Stomach (tissue), 9 donors: ENCODE measurements around the gene TRIP4. TPM values are rescaled to one million over a fixed set of nuclear protein-coding genes. Genes with fewer than 3 reads are reported as not detected.

Experiments
- DNase-seq, 2 donors: peaks; one replicate each; pipeline versions ENCODE4 v3.0.0 to v3.0.0-alpha.2; 2013 to 2019
- H3K27ac ChIP-seq, 5 donors: fragments of 200-600 bp in 4 of 5; sonication (generic) in 4 of 5; one replicate each; pipeline ENCODE4 v1.5.1; 2013 to 2019; ENCODE audit warnings: mild to moderate bottlenecking in 1 of 5, moderate library complexity in 1 of 5
- H3K27me3 ChIP-seq, 3 donors: fragments of 200-600 bp; sonication (generic); one replicate each; pipeline ENCODE4 v1.5.1; 2017 to 2019; ENCODE audit warnings: mixed run types in 1 of 3
- H3K36me3 ChIP-seq, 4 donors: fragments of 200-600 bp; sonication (generic); 1 replicate in 3 of 4; 2 replicates in 1 of 4; pipeline ENCODE4 v1.5.1; 2016 to 2019
- H3K4me1 ChIP-seq, 4 donors: fragments of 200-600 bp; sonication (generic); one replicate each; pipeline ENCODE4 v1.5.1; 2016 to 2019
- H3K4me3 ChIP-seq, 4 donors: fragments of 200-600 bp; sonication (generic) in 3 of 4; one replicate each; pipeline ENCODE4 v1.5.1; 2016 to 2019; ENCODE audit warnings: mild to moderate bottlenecking in 1 of 4
- H3K9me3 ChIP-seq, 4 donors: fragments of 200-600 bp; sonication (generic); one replicate each; pipeline ENCODE4 v1.5.1; 2016 to 2019
- CTCF ChIP-seq, 7 experiments: fragments of 450-650 bp in 4 of 7; fragments of 200-600 bp in 3 of 7; sonication (generic) in 3 of 7; IDR thresholded peaks; one replicate each; pipeline ENCODE4 v1.5.1; 2016 to 2019; ENCODE audit warnings: antibody characterized with exemption in 7 of 7, control low read depth in 2 of 7, mild to moderate bottlenecking in 1 of 7
- EP300 ChIP-seq: sonication (generic); formaldehyde crosslinking; IDR thresholded peaks from one replicate; pipeline ENCODE4 v1.6.1; 2017; ENCODE audit warnings: antibody characterized with exemption
- POLR2A ChIP-seq, 4 donors: fragments of 450-650 bp; IDR thresholded peaks; one replicate each; pipeline ENCODE4 v1.6.1; 2016; ENCODE audit warnings: antibody characterized with exemption in 4 of 4, control low read depth in 2 of 4, mild to moderate bottlenecking in 1 of 4, moderate library complexity in 1 of 4
- POLR2AphosphoS5 ChIP-seq, 3 donors: sonication (generic); formaldehyde crosslinking; IDR thresholded peaks; one replicate each; pipeline ENCODE4 v1.6.1; 2016; ENCODE audit warnings: antibody characterized with exemption in 3 of 3
- WGBS, 5 donors: extraction: QIAGEN DNeasy Blood & Tissue Kit in 3 of 5; methylation state at CpG; one replicate each; pipeline versions ENCODE4 v1.1.5 to v1.1.7; 2013 to 2018; 5-methylcytosine and 5-hydroxymethylcytosine counted together
- intact Hi-C: fragments of 100-400 bp; cut with DNase I; formaldehyde crosslinking; loops from one replicate; pipeline ENCODE4 v1.15.1; 2023; ENCODE audit warnings: low total_unique reads
- polyA plus RNA-seq, 3 donors: library from polyadenylated mRNA; stranded (reverse); fragments of 200-250 nt; gene quantifications; one replicate each; pipeline ENCODE4 v1.2.3, GENCODE V29; 2013
- total RNA-seq, 5 donors: library from RNA; depleted of rRNA; stranded (reverse); fragments of >200 nt; gene quantifications; one replicate each; pipeline versions ENCODE4 v1.1.0 to v1.2.3, GENCODE V29; 2014 to 2016
- donor health status: healthy with polysubstance abuse.
- donor health status: Bipolar disorder and iron deficiency.
- donor health status: healthy.

TRIP4 gene
- total and polyA plus RNA-seq, 8 donors: 1.8 to 59.4 (median 19.1) TPM

GRCh38 chr15:64460724-64461720, 73.4 kb downstream of the TRIP4 start:
- Histone ChIP-seq H3K36me3 (peaks cover 0 to 16% (median 2%) of the 10 kb centered on the region in 4 donors), H3K9me3 (no peaks in the 10 kb centered on the region), H3K4me1 (peaks cover 38 to 82% (median 61%) of the 10 kb centered on the region in 4 donors), H3K4me3 (peak overlapping the region; percentile 69 to 93 (median 80)), H3K27ac (peak overlapping the region; percentile 87 to 96 (median 88)), H3K27me3 (no peaks in the 10 kb centered on the region)
- 0 to 2% (median 1%) methylated on average over 21 to 53 of the region's 56 CpGs for WGBS, 5 donors
- intact Hi-C loops: no loop called here
- TF ChIP-seq CTCF (IDR thresholded peaks at IDR 0.05): no peak
- TF ChIP-seq POLR2AphosphoS5 (IDR thresholded peaks at IDR 0.05): peak; percentile 7 to 80 (median 43)
- no peak for TF ChIP-seq EP300
- TF ChIP-seq POLR2A (IDR thresholded peaks at IDR 0.05): no peak
- peak in 1 of 2 donors; percentile 82 for DNase-seq

- Histone ChIP-seq H3K4me1 (peaks cover 44 to 82% (median 61%) of the 10 kb centered on the region in 4 donors), H3K36me3 (peaks cover 0 to 11% (median 0%) of the 10 kb centered on the region in 4 donors), H3K9me3 (no peaks in the 10 kb centered on the region), H3K27ac (peak overlapping the region; percentile 67 to 96 (median 88)), H3K4me3 (peak overlapping the region; percentile 69 to 93 (median 80)), H3K27me3 (no peaks in the 10 kb centered on the region)
- no peak for TF ChIP-seq CTCF (IDR thresholded peaks at IDR 0.05)
- no peak for TF ChIP-seq POLR2AphosphoS5 (IDR thresholded peaks at IDR 0.05)
- no peak for TF ChIP-seq EP300
- no peak for TF ChIP-seq POLR2A (IDR thresholded peaks at IDR 0.05)
- intact Hi-C loops: no loop called here
- WGBS, 5 donors: 3 to 8% (median 8%) methylated on average over 5 of the region's 5 CpGs
- peak; percentile 28 to 54 for DNase-seq
Measured at GRCh38 chr15:64461721-64462162, 74.1 kb downstream of the TRIP4 start.

- intact Hi-C loops: no loop called here
- H3K36me3 ChIP-seq: peaks cover 0 to 11% (median 0%) of the 10 kb centered on the region in 4 donors
- no peaks in the 10 kb centered on the region for H3K27me3 ChIP-seq
- H3K4me3 ChIP-seq: peak overlapping the region in 2 of 4 donors; percentile 69
- no peak for DNase-seq
- peak overlapping the region in 3 of 5 donors; percentile 88 to 96 (median 93) for H3K27ac ChIP-seq
- no peaks in the 10 kb centered on the region for H3K9me3 ChIP-seq
- no peak for TF ChIP-seq EP300
- TF ChIP-seq POLR2A (IDR thresholded peaks at IDR 0.05): no peak
- TF ChIP-seq CTCF (IDR thresholded peaks at IDR 0.05): no peak
- no peak for TF ChIP-seq POLR2AphosphoS5 (IDR thresholded peaks at IDR 0.05)
- H3K4me1 ChIP-seq: peaks cover 44 to 82% (median 62%) of the 10 kb centered on the region in 4 donors
Measured at GRCh38 chr15:64462492-64462891, 74.9 kb downstream of the TRIP4 start.

GRCh38 chr15:64464276-64465005, 76.8 kb downstream of the TRIP4 start:
- H3K27ac ChIP-seq: no peak overlapping the region
- WGBS, 5 donors: 47 to 60% (median 51%) methylated on average over 3 of the region's 3 CpGs
- peak in 1 of 2 donors; percentile 37 for DNase-seq
- H3K4me1 ChIP-seq: peaks cover 44 to 84% (median 63%) of the 10 kb centered on the region in 4 donors
- no peak overlapping the region for H3K4me3 ChIP-seq
- H3K36me3 ChIP-seq: peaks cover 0 to 4% (median 0%) of the 10 kb centered on the region in 4 donors
- H3K27me3 ChIP-seq: no peaks in the 10 kb centered on the region
- intact Hi-C loops: no loop called here
- TF ChIP-seq POLR2A (IDR thresholded peaks at IDR 0.05): no peak
- no peak for TF ChIP-seq EP300
- no peak for TF ChIP-seq CTCF (IDR thresholded peaks at IDR 0.05)
- TF ChIP-seq POLR2AphosphoS5 (IDR thresholded peaks at IDR 0.05): no peak
- H3K9me3 ChIP-seq: no peaks in the 10 kb centered on the region
